NCI-H1694 (cell line): Measurements from ENCODE around the gene EVC2.
"Not testable (repeated sequence)": the region's sequence is repeated elsewhere in the genome, so short reads cannot be mapped to it uniquely, and the experiment has no call there.

Experiments
- DNase-seq: peaks from one replicate; lab custom pipeline; 2025; lab: John Stamatoyannopoulos, UW

Gene EVC2

GRCh38 chr4:5629542-5629941 is 78.8 kb downstream of the EVC2 start:
- DNase-seq = no peak

GRCh38 chr4:5626913-5627312 is 81.4 kb downstream of the EVC2 start:
- no peak for DNase-seq

DNA sequence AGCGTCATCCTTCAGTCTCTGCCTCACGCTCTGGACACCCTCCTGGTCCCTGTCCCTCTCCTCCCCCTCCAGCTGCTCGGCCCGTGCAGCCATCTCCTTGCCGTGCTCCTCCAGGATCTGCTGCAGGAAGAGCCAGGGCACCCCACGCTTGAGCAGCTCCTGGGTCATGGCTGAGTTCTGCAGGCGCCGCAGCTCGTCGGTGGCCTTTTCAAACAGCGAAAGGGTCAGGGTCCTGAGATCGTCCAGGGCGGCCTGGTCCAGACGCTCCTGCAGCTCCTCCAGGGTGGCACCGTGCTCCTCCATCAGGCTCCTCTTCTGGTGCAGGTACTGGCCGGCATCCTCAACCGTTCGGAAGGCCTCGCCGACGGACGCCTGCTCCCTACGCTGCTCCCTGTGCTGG is 85.8 kb downstream of the EVC2 start:
- no peak for DNase-seq

GRCh38 chr4:5619913-5620625 is 88.3 kb downstream of the EVC2 start:
- no peak for DNase-seq

DNA sequence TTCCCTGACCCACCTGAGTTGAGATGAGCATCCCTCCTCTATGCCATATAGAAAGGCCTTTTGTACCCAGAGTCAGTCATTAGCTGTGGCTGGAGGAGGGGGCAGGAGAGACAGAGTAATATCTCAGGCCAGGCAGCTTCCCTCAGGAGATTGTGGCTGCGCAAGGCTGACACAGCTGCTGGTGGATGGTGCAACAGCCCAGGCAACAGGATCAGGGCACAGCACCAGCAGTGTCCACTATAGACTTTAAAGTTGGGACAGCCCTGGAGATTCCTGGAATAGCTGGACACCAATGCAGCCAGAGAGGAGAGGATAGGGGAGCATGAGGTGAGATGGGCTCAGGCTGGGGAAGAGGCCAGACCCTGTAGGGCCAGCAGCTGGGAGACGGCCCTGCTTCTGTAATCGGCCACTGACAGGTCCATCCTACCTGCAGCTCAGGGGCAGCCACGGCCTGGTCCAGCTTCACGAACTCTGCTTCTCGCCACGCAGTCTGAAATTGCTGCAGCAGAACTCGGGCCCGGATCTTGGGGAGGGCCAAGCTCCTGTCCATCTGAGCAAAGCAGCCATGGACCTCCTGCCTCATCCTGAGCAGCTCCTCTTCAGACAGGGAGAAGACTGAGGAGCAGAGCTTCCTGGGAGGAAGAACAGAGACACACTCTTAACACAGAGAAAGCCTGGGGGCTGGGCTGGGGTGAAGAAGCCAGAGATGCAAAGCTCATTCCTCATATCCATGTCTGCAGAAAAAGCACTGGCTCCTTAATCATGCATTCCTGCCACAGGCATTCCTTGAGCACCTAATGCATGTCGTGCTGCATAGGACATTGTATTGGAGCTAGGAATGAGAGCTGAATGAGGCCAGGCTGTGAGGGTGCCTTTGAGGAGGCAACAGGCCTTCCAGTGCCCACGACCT is 90.1 kb downstream of the EVC2 start:
- no peak for DNase-seq

DNA sequence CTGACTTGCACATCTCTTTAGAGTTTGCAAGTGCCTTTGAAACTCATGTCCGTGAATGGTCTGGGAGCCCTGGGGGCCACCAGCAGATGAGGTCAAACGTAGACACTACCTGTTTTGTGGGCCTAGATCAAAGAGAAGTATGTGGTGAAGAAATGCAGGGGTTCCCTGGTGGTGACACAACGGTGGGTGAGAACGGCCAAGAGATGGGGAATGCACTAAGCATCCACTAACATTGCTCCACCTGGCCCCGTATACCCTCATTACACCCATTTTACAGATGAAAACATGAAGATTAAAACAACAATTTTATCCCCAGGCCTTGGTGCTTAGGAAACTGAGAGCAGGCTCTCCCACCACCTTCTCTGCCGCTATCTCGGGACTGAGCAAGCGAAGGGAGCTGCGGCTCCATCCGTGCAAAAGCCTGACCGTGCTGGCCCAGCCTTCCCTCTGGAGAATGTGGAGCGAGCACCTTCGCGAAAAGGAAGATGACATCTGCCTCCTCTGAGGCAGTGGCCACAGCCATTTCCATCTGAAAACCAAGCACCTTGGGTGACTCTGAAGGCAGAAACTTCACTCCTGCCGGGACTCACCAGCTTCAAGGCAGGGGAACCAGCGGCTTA is 91.9 kb downstream of the EVC2 start:
- DNase-seq = no peak

GRCh38 chr4:5615496-5616075 is 92.8 kb downstream of the EVC2 start:
- no peak for DNase-seq

DNA sequence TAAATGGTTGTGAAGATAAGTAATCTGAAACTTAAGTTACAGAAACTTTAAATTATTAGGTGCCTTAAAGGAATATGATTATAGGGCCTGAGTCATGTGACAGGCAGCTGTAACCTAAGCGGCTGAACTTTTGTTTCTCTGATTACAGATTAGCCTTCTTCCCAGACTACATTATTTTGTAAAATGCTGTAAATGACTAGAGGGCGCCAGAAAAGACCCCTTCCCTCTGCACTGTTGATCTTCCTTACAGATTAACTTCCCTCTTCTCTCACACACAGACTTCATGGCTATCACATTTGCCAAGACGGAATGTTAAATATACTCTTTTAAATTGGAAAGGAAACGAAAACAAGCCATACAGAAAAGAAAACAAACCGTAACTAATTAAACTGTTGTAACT is 96.6 kb downstream of the EVC2 start:
- DNase-seq = no peak

- DNase-seq = no peak
Observed at GRCh38 chr4:5609306-5610007, 98.9 kb downstream of the EVC2 start.

DNA sequence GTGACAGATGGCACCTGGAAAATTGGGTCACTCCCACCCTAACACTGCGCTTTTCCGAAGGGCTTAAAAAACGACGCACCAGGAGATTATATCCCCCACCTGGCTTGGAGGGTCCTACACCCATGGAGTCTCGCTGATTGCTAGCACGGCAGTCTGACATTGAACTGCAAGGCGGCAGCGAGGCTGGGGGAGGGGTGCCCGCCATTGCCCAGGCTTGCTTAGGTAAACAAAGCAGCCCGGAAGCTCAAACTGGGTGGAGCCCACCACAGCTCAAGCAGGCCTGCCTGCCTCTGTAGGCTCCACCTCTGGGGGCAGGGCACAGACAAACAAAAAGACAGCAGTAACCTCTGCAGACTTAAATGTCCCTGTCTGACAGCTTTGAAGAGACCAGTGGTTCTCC is 114.5 kb downstream of the EVC2 start:
- not testable (repeated sequence) for DNase-seq

DNA sequence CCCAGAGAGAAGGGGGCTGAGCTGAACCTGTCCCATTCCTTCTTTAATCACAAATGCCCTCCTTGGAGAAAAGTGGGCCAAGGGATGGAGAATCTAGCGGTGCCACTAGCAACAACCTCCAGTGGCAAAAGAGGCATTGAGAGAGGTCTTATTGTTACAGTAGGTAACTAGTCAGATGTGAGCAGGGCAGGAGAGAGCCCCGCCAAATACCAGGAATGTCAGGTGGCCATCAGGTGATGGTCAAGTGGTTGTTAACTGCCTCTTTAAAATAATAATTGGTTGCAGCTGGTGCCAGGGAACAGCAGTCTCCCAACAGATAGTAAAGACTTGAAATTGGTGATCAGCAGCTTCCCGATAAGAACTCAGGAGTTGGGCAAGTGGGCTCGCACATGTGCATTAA is 116.1 kb downstream of the EVC2 start:
- DNase-seq = no peak

- DNase-seq = no peak
Observed at GRCh38 chr4:5589495-5589894, 118.9 kb downstream of the EVC2 start.

- DNase-seq = no peak
Observed at GRCh38 chr4:5588046-5588445, 120.3 kb downstream of the EVC2 start.

- no peak for DNase-seq
Observed at GRCh38 chr4:5575941-5576340, 132.4 kb downstream of the EVC2 start.

- no peak for DNase-seq
Observed at GRCh38 chr4:5574386-5574785, 134.0 kb downstream of the EVC2 start.

GRCh38 chr4:5573965-5574364 is 134.4 kb downstream of the EVC2 start:
- no peak for DNase-seq

DNA sequence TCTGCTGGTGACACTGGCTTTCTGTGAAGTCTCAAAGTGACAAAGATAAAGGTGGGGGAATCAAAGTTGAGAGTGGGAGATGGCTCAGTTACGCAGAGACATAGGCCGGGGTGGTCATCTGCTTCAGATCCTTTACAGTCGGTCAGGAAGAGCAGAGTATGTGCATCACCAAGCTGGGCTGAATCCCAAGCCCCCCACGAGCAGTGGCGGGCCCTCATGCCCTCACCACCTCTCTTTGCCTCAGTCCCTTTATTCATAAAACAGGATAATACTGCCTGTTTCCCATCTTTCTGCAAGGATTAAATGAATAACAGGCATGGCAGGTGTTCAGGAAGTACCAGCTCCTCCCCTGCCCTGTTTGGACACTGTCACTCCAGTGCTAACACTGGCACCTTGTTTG is 135.6 kb downstream of the EVC2 start:
- DNase-seq = no peak

DNA sequence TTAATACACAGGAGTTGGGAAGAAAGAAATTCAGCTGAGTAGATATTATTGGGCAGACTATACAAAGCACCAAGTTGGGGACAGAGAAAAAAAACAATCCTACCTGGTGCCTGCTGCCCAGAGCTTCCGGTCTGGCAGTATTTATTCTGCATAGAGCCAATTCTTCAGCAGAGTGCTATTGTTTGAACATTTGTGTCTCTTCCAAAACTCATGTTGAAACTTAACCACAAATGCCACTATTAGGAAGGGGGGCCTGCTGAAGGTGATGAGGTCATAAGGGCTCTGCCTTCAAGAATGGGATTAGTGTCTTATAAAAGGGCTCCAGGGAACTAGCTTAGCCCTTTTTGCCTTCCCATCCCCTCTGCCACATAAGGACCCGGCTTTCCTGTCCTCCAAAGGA is 136.2 kb downstream of the EVC2 start:
- DNase-seq = no peak

DNA sequence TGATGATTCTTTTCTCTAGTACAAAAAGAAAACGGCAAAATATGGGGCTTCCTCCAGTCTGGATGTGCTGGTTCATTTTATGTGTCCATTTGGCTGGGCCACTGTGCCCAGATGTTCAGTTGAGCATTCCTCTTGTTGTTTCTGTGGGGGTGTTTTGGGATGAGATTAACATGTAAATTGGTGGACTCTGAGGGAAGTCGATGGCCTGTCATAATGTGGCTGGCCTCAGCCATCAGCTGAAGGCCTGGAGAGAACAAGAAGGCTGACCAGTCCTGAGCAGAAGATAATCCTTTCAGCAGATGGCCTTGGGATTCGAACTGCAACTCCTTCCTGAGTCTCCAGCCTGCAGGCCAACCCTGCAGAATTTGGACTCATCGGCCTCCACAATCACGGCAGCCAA is 136.7 kb downstream of the EVC2 start:
- DNase-seq = no peak

GRCh38 chr4:5569451-5569850 is 138.9 kb downstream of the EVC2 start:
- no peak for DNase-seq

- no peak for DNase-seq
Observed at GRCh38 chr4:5568931-5569330, 139.4 kb downstream of the EVC2 start.

- DNase-seq = no peak
Observed at GRCh38 chr4:5568336-5568735, 140.0 kb downstream of the EVC2 start.
